ENCODE results near the gene TTC33. TPM values are rescaled to one million over a fixed set of nuclear protein-coding genes. Genes with fewer than 3 reads are reported as not detected.

The TTC33 gene
- total and polyA plus RNA-seq, 2 of the 13 experiments (the other 11 are each of a cell fraction or from before 2014, with no cell fraction given): 4.5 to 20.0 TPM

- TF ChIP-seq, protein P1, sequence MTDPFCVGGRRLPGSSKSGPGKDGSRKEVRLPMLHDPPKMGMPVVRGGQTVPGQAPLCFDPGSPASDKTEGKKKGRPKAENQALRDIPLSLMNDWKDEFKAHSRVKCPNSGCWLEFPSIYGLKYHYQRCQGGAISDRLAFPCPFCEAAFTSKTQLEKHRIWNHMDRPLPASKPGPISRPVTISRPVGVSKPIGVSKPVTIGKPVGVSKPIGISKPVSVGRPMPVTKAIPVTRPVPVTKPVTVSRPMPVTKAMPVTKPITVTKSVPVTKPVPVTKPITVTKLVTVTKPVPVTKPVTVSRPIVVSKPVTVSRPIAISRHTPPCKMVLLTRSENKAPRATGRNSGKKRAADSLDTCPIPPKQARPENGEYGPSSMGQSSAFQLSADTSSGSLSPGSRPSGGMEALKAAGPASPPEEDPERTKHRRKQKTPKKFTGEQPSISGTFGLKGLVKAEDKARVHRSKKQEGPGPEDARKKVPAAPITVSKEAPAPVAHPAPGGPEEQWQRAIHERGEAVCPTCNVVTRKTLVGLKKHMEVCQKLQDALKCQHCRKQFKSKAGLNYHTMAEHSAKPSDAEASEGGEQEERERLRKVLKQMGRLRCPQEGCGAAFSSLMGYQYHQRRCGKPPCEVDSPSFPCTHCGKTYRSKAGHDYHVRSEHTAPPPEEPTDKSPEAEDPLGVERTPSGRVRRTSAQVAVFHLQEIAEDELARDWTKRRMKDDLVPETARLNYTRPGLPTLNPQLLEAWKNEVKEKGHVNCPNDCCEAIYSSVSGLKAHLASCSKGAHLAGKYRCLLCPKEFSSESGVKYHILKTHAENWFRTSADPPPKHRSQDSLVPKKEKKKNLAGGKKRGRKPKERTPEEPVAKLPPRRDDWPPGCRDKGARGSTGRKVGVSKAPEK (CRISPR knock-in tag; IDR thresholded peaks at IDR 0.05; ENCODE audit: borderline replicate concordance): no peak
- TF ChIP-seq TARDBP (CRISPR knock-in tag; IDR thresholded peaks at IDR 0.05): peak; percentile 25; the same call in 1 of the 2 replicates
- peak; percentile 59; the same call in 1 of the 2 replicates for TF ChIP-seq ZMYM4 (CRISPR knock-in tag; IDR thresholded peaks at IDR 0.05)
- TF ChIP-seq, protein P2, sequence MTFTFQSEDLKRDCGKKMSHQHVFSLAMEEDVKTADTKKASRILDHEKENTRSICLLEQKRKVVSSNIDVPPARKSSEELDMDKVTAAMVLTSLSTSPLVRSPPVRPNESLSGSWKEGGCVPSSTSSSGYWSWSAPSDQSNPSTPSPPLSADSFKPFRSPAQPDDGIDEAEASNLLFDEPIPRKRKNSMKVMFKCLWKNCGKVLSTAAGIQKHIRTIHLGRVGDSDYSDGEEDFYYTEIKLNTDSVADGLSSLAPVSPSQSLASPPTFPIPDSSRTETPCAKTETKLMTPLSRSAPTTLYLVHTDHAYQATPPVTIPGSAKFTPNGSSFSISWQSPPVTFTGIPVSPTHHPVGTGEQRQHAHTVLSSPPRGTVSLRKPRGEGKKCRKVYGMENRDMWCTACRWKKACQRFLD (CRISPR knock-in tag; IDR thresholded peaks at IDR 0.05; ENCODE audit: borderline replicate concordance): no peak
- TF ChIP-seq NCOA2 (CRISPR knock-in tag; IDR thresholded peaks at IDR 0.05): peak; percentile 75
- peak; percentile 71; the same call in 1 of the 2 replicates for TF ChIP-seq SIX4 (CRISPR knock-in tag; IDR thresholded peaks at IDR 0.05)
- TF ChIP-seq, protein P3, sequence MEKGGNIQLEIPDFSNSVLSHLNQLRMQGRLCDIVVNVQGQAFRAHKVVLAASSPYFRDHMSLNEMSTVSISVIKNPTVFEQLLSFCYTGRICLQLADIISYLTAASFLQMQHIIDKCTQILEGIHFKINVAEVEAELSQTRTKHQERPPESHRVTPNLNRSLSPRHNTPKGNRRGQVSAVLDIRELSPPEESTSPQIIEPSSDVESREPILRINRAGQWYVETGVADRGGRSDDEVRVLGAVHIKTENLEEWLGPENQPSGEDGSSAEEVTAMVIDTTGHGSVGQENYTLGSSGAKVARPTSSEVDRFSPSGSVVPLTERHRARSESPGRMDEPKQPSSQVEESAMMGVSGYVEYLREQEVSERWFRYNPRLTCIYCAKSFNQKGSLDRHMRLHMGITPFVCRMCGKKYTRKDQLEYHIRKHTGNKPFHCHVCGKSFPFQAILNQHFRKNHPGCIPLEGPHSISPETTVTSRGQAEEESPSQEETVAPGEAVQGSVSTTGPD (CRISPR knock-in tag; IDR thresholded peaks at IDR 0.05): no peak
- 0 out of 2 replicates have a peak, but pooled peaks have one; percentile 44 for TF ChIP-seq THAP11 (CRISPR knock-in tag; IDR thresholded peaks at IDR 0.05)
- TF ChIP-seq FOXO1 (CRISPR knock-in tag; IDR thresholded peaks at IDR 0.05): peak; percentile 31; the same call in 1 of the 2 replicates
- TF ChIP-seq NCOR1 (IDR thresholded peaks at IDR 0.05; ENCODE audit: borderline replicate concordance, low read length): peak; percentile 68; the same call in 1 of the 2 replicates
- no peak; the same call in 1 of the 2 replicates for TF ChIP-seq TFDP2 (CRISPR knock-in tag; IDR thresholded peaks at IDR 0.05)
- TF ChIP-seq, protein P4, sequence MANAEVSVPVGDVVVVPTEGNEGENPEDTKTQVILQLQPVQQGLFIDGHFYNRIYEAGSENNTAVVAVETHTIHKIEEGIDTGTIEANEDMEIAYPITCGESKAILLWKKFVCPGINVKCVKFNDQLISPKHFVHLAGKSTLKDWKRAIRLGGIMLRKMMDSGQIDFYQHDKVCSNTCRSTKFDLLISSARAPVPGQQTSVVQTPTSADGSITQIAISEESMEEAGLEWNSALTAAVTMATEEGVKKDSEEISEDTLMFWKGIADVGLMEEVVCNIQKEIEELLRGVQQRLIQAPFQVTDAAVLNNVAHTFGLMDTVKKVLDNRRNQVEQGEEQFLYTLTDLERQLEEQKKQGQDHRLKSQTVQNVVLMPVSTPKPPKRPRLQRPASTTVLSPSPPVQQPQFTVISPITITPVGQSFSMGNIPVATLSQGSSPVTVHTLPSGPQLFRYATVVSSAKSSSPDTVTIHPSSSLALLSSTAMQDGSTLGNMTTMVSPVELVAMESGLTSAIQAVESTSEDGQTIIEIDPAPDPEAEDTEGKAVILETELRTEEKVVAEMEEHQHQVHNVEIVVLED (CRISPR knock-in tag; IDR thresholded peaks at IDR 0.05; ENCODE audit: borderline replicate concordance): 0 out of 2 replicates have a peak, but pooled peaks have one; percentile 9
- TF ChIP-seq ZNF550 (CRISPR knock-in tag; IDR thresholded peaks at IDR 0.05; ENCODE audit: borderline replicate concordance): no peak
- no peak for TF ChIP-seq HMG20B (CRISPR knock-in tag; conservative IDR thresholded peaks at IDR 0.05)
- peak; percentile 41; the same call in 1 of the 2 replicates for TF ChIP-seq SOX5 (CRISPR knock-in tag; IDR thresholded peaks at IDR 0.05; ENCODE audit: borderline replicate concordance)
- TF ChIP-seq POLR2AphosphoS5 (IDR thresholded peaks at IDR 0.05; ENCODE audit: low read depth, low read length): peak; percentile 71
- peak; percentile 71 for TF ChIP-seq FOXA3 (CRISPR knock-in tag; IDR thresholded peaks at IDR 0.05)
- peak; percentile 94 for TF ChIP-seq DRAP1 (CRISPR knock-in tag; IDR thresholded peaks at IDR 0.05)
- TF ChIP-seq ELF1 (CRISPR knock-in tag; IDR thresholded peaks at IDR 0.05): 0 out of 2 replicates have a peak, but pooled peaks have one; percentile 39
Measured at GRCh38 chr5:40784027-40784653, 28.4 kb upstream of the TTC33 start (continued).
